HG02610 (cell line): Measurements from ENCODE around the gene MAP3K7.
"Not testable (repeated sequence)": the region's sequence is repeated elsewhere in the genome, so short reads cannot be mapped to it uniquely, and the experiment has no call there.

Experiments
- ATAC-seq: cut with Tn5 transposase; IDR thresholded peaks from one replicate; pipeline ENCODE4 v1.9.1; 2021; ENCODE audit warnings: mild to moderate bottlenecking, moderate library complexity; ENCODE audit not compliant: unreplicated experiment

Gene MAP3K7

DNA sequence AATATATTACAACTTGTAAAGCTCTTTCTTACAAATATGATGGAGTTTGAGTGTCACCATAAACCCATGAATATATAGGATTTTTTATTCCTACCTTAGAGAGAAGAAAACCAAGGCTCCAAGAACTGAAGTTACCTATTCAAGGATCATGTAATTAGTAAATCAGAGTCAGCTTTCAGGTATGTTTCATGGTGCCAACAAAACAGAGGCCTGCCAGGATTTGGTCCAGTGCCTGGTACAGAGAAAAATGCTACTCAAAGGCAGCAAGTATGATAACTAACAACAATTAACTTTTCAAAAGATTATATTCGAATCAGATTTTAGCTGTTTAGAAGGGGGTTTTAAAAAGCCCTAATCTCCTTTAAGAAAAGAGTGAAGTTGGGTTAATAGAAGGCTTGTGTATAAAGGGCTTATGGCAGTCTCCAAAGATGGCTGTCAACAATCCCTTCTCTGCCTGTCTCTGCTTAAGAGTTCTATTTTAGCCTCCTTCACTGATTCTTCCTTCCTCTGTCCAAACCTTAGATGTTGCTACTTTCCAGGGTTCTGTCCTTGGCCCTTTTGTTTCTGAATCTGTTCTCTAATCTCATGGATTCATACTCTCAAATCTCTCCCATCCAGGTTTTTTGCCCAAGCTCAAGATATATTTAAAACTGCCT lies 7.8 kb downstream of the MAP3K7 start:
- no peak for ATAC-seq

DNA sequence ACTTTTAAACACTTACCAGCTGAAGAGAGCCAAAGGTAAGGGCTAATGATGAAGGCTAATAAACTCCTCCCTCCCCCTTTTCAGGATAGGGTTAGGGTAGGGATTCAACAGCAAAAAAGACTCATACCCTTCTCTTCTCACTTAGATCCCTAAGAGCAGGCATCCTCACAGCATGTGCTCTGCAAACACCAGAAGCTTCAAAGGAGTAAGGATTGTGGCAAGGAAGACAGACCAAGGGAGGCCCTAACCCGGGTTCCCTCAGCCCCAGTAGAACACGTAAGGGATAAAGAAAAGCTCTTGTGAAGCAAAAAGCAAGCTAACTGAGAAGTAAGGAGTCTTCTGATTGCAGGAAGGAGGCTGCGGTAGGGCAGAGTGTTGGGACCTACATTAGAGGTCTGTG lies 11.6 kb downstream of the MAP3K7 start:
- ATAC-seq: no peak

DNA sequence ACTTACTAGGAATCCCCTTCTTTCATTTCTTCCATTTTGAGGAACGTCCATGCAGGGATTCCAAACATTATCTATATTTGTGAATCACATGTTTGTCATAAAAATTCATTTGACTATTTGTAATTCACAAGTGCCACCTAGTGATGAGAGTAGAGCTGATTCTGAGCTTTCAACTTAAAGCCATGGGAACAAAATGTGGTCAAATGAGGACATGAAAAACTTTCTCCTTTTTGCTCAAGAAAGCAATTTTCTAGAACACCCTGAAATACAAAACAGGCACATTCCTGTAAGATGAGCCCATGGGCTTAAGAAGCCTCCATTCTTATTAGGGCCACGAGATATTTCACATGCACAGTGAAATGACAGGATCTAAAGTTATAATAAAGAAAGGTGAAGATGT lies 12.3 kb downstream of the MAP3K7 start:
- ATAC-seq: no peak

DNA sequence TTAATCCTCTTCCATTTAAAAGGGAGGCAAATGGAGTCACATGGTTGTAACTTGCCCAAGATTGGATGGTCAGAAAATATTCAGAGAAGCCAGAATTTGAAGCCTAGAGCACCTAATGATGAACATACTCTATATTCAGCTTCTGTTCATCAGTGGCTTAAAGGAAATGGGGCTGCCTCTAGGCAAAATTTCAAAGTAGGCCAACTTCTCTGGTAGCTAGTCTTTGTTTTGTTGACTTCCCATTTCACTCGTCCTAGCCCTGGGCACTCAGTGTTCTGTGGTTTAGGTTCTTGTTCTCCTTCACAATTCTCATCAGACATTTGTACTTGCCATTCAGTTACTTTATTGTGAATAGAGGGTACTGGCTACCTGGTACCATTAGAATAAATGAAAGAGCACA lies 13.2 kb downstream of the MAP3K7 start:
- ATAC-seq: no peak

DNA sequence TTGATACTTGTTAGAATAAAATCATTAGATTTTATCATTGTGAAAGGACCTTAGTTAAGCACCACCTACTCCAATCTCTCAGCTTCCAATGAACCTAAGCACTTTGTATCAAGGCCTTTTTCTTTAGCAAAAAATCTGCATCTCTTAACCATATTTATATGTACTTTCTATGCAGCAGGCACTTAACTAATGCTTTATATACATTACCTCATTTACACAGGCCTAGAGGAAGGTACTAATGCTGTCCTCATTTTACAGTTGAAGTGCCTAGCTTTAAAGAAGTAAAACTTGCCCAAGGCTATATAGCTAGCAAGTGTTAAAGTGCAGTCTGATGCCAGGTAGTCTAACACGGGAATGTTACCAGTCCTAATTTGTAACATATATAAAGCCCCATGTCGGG lies 14.0 kb downstream of the MAP3K7 start:
- no peak for ATAC-seq

DNA sequence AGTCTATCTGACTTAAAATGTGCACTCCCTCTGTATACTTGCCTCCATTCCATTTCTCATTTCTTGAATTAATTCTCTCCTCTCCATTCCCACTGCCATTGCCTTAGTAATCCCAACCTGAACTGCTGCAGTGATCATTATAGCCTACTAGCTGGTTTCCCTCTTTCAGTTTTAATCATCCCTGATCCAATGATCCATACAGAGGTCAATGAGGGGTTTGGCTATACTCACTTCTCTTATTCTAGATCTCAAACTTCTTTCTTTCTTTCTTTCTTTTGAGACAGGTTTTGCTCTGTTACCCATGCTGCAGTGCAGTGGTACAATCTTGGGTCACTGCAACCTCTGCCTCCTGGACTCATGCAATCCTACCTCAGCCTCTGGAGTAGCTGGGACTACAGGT lies 17.6 kb downstream of the MAP3K7 start:
- no peak for ATAC-seq

DNA sequence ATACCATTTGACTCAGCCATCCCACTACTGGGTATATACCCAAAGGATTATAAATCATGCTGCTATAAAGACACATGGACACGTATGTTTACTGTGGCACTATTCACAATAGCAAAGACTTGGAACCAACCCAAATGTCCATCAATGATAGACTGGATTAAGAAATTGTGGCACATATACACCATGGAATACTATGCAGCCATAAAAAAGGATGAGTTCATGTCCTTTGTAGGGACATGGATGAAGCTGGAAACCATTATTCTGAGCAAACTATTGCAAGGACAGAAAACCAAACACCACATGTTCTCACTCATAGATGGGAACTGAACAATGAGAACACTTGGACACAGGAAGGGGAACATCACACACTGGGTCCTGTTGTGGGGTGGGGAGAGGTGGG lies 19.2 kb downstream of the MAP3K7 start:
- not testable (repeated sequence) for ATAC-seq

DNA sequence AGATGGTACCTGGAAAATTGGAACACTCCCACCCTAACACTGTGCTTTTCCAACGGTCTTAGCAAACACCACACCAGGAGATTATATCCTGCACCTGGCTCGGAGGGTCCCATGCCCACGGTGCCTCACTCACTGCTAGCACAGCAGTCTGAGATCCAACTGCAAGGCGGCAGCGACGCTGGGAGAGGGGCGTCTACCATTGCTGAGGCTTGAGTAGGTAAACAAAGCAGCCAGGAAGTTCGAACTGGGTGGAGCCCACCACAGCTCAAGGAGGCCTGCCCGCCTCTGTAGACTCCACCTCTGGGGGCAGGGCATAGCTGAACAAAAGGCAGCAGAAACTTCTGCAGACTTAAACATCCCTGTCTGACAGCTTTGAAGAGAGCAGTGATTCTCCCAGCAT lies 24.5 kb downstream of the MAP3K7 start:
- ATAC-seq: not testable (repeated sequence)

DNA sequence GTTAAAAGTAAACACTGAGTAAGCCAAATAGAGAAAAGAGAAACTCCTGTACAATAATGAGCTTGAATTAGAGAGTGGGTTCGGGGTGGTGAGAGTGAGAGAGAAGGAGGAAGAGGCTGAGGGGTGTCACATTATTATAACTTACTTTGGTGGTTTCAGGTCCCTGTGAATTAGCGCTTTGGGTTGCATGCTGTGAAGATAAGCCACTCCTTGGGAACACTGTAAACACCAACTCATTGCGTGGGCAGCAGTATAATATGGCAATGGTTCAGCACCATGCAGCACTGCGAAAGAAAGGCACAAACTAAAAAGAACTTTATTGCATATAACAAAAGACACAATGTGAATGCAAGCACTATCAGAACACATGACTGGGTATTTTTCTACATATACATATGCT lies 26.9 kb downstream of the MAP3K7 start:
- no peak for ATAC-seq

DNA sequence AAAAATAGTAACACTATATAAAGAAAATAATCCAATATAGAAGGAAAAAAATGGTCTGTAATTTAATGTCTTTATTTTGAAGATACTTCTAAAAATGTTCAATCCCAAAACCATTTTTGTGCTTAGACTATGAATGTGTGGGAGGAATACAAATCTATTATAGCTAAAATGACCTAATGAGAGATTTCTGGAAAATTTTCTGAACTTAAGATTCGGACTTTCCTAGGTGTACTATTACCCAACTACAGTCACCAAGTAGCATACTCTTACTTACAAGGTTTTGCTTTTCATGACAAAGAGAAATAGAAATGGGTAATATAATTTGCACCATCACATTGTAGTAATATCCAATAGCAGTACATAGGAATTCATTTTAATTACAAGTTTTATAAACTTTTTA lies 29.9 kb downstream of the MAP3K7 start:
- no peak for ATAC-seq

DNA sequence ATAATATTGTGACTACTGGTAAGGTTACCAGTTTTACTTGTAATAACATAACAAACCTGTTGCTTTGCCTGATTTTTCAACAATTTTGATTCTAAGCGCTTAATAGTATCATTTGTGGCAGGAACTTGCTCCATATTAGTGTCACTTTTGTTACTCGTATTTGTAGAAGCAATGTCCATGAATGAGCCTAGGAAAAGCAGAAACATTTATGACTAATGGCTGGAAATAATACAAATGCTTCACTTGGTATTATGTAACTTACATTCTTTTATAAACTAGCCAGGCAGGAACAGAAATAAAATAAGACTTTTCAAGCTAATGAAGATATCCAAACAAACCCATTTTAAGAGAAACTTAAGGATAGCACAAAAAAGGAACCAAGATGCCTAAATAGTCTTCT lies 38.9 kb downstream of the MAP3K7 start:
- no peak for ATAC-seq

DNA sequence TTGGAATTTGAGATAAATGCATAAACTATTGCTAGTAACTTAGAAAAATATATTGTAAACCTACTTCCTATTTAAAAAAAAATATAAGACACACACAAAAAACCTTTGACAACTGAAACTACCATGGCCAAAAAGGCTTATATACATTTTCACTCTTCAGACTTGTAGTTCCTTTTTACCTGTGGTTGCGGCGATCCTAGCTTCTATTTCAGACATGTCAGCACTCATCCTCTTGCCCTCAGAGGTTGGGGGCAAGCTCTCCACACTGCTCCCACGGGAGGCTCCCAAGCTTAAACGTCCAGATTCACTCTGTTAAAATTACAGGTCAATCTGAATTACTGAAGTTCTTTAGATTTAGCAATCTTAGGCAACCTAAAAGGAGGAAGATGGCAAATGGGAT lies 39.8 kb downstream of the MAP3K7 start:
- no peak for ATAC-seq

DNA sequence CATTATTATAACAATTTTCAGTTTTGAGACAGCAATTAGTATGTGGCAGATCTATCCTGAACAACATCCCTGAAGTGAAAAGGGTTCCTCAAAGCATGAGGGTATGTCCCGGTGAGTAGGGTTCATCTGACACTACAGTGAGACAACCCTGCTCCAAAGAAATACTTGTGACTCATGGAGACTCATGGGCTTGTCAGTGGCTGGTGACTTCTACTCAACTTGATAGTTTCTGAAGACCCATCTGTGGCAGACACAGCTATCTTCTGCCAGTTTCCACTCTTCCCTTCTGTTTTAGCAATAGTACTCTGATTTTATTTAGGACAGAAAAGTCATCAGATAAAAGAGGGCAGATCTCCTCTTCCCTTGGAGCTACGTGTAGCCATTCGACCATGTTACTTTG lies 41.4 kb downstream of the MAP3K7 start:
- ATAC-seq: no peak

DNA sequence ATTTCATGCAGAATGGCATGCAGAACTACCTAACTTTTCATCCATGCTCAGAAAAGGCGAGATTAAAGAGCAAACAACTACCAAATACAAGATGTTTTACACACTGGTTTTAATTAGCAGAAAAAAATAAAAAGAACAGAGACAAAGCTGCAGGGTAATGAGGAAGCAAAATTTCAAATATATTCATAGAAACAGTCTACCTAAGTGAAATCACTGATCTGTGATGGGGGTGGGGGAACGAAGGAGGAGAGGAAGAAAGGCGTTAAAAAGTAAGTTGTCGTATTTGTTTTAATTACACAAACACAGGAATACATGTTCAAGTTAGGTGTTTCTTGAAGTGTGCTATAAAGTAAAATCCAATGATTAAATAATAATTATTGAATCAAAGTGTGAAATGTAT lies 42.1 kb downstream of the MAP3K7 start:
- ATAC-seq: no peak

DNA sequence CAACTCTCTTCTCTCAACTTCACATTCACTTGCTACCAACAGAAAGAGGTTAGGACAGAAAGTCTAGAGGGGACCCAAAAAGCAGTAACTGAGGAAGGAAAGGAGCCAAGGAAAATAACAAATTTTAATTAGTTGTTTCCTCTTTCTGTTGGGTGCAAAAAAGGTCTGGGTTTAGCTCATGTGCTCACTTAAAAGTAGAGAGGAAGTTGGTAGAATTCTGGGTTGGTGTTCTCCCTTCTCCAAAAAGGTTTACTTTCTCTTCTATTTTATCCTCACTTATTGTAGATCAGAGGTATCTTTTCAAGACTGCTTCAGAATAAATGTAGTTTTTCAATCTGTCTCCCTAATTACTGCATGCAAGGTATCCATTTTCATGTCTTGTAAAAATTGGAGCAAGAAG lies 42.8 kb downstream of the MAP3K7 start:
- no peak for ATAC-seq

DNA sequence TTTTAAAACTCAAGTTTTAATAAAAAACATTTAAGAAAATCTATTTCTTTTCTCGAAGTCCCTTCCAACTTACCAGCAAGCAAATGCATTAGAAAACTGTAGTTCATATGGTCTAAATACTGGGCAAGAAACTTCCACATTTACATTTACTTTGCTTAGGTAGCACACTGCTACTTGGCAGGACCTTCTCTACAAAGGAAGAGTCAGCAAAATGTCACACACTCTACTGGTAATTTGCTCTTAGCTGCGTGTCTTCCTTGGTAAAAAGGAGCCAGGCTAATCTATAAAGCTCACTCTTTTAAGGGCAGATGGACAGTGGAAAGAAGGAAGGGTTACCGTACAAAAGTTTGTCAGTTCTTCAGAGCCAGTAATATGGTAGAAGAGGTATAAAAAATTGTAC lies 45.7 kb downstream of the MAP3K7 start:
- no peak for ATAC-seq

DNA sequence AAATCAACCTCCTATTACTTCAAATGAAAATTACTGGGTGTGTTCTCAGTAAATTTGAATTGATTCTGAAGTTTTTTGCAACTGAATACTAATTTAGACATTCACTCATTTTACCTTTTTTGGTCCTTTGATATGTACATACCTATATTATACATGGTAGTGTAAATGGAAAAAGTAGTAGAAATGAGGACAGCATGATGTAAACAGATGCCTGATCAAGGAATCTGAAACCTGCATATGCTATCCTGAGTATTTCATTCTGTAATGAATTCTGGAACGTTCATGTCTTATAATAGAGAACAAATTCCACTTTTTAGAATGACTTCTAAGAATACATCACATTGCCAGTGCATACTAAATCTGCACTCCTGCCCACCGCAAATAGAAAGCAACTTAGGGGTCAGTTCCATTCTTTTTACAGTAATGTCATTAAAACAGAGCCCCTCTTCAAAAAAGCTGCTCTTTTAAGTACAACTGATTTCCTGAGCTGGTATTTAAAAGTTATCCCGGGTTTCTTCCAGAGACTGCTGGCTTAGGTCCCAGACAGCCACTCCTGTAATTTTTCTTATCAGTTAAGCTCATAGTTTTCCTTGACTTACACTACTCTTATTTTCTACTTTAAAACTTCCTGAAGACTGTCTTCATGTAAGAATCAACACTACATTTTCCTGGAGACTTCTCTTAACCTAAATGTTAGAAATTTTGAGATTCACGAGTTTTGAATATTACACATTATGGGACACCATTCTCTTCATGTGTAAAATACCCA lies 48.4 kb downstream of the MAP3K7 start:
- ATAC-seq: no peak

DNA sequence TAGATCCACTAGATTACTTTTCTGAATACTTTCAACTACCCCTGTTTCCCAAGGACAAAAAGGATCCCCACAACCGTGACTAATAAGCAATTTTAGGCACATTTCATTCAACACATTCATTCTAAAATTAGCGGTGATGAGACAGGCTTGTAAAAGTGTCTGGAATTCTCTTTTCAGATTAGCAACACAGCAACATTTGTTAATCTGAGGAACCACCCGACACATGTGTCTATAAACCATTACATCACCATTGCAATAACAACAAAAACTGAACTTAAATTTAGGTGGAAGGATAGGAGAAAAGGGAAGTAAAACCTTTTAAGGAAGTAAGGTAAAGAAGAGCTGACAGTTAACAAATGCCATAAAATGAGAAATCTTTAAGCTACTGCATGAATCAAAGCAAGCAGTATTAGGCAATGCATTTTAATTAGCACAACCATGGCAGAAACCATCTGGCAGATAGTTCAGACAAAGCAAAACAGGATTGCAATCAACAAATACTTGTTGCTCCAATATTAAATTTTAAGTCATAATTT lies 49.1 kb downstream of the MAP3K7 start:
- ATAC-seq: no peak

DNA sequence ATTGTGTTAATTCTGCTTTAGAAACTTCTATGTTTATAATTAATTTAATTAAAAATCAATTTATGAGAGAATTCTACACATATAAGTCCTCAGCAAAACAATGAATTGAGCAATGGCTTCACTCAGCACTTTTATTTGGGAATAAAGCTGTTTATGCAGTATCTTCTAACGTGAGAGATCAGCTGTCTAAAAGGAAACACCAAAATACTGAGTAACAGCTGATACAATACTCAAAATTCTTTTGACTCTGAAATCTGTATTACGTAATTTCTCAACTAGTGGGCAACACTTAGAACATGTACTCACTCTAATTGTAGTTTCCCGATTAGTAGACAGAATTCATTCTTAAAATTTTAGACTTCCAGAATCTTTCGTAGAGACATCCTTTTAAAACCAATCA lies 49.8 kb downstream of the MAP3K7 start:
- ATAC-seq: no peak

DNA sequence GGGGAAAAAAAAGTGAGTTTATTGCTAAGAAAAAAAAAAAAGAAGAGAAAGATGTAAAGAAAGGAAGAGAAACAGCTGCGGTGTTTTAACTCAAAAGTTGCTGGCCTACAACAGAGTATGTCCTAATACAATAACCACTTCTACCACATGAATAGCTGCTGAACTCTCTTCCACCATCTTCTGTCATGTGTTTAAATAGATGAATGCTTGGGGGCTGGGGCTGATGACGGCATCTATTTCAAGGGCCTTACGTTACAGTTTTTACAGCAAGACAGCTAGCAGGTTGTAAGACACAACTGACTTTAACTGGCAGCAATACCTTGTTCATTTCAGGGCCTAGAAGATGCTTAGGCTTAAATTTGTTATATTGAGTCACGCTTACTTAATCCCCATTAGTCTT lies 50.4 kb downstream of the MAP3K7 start:
- no peak for ATAC-seq

DNA sequence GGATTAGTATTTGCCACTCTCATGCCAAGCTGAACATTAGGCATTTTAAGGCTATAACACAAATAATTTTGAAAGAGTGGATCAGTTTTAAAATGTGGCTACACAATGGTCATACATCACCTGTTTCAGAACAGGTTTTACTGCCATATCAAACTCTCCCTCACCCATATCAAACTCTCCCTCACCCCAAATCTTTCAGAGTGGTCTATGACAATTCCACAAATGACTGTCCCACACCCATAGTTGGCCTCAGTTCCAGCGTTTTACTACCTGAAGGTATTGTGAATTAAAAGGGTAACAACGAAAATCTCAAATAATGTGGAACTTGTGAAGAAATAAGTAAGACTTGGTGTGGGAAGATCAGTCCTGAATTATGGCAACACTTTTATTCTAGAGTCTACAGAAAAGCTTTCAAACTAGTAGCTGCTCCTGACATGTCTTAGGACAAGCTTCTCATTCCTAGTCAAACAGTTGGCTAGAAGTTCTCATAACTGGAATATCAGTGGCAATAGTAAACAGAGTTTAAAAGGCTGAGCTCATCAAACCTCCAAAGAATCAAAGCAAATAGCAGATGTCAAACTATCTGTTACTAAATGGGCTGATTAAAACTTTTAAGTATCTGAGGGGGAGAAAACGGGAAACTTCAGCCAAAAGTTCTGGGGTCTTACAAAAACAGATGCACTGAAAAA lies 52.4 kb downstream of the MAP3K7 start:
- no peak for ATAC-seq
